ENCODE data around the gene GPI.

Gene GPI

DNA sequence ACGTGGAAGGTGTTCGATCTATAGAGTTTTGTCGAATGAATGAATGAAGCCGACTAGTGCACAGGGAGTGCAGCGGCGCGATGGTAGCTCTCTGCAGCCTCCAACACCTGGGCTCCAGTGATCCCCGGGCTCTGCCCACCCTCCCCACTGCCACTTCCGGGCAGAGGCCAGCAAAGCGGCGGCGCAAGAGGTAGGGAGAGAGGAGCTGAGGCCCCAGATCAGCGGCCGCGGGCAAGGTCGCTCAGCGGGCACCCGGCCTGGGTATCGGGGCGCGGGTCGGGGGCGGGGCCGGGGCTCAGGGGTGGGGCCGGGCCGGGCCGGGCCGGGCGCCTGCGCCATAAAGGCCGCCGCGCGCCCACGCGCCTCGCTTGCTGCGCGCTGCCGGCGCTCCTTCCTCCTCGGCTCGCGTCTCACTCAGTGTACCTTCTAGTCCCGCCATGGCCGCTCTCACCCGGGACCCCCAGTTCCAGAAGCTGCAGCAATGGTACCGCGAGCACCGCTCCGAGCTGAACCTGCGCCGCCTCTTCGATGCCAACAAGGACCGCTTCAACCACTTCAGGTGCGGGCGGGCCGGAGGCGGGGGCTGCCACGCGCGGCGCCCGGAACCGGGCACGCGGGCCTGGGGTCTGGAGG is at the start of gene GPI:
Gene GPI (plus strand): TSS at position 367 of the 633 bp plus-strand sequence. CDS start 71 bp downstream, at position 438.
- DNase-seq (ENCODE audit: low read depth): peak; percentile 77
- peak within 1 kb of the TSS; percentile 84 for H3K4me3 ChIP-seq (ENCODE audit: low read depth, low read length)
- TF ChIP-seq, protein P1, sequence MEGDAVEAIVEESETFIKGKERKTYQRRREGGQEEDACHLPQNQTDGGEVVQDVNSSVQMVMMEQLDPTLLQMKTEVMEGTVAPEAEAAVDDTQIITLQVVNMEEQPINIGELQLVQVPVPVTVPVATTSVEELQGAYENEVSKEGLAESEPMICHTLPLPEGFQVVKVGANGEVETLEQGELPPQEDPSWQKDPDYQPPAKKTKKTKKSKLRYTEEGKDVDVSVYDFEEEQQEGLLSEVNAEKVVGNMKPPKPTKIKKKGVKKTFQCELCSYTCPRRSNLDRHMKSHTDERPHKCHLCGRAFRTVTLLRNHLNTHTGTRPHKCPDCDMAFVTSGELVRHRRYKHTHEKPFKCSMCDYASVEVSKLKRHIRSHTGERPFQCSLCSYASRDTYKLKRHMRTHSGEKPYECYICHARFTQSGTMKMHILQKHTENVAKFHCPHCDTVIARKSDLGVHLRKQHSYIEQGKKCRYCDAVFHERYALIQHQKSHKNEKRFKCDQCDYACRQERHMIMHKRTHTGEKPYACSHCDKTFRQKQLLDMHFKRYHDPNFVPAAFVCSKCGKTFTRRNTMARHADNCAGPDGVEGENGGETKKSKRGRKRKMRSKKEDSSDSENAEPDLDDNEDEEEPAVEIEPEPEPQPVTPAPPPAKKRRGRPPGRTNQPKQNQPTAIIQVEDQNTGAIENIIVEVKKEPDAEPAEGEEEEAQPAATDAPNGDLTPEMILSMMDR (IDR thresholded peaks at IDR 0.05; ENCODE audit: insufficient read depth, low read depth, low read length, missing control alignments): no peak

DNA sequence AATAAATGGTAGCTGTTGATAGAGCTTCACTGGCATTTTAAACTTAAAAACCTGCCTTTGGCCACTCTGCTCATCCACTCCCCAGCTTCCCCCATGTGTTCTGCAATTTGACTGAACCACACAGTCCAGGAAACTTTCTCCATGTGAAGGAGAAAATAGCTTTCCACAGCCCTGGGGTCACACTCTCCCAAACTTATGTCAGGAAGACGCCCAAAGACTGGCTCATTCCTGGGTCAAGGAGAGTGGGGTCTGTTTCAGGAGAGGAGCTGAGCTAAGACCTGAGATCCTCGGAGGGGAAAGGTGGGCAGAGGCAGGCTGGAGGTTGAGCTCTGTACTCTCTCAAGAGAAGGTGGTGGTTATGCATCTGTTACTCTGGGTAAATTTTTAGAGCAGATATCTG is 48.7 kb upstream of the GPI start:
- TF ChIP-seq, protein P1 (IDR thresholded peaks at IDR 0.05; ENCODE audit: insufficient read depth, low read depth, low read length, missing control alignments): no peak
- no peak overlapping the region for H3K4me3 ChIP-seq (ENCODE audit: low read depth, low read length)
- DNase-seq (ENCODE audit: low read depth): no peak

DNA sequence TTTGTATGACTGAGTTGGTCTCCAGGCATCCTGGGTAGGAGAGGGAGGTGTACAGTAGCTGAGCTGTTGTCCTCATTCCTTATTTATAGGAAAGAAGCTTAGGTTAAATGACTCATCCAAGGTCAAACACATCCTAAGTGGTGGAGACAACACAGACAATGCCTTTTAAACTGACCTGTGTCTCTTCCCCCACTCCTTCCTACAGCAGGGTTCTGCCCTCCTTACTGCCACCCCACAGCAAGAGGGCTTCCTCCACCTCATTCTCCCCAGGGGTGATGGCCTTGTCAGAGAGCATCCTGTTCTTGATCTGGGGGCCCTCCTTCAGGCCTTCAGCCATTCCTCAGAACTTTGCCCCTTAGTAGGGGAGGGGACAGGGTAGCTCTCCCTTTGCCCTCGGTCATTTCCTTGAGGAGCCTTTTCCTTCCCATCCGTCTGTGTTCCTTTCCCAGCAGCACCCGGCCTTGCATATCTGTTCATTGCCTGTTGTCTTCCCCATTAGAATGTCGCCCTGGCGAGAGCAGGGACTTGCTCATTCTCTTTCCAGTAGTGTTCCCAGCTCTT is 48.2 kb upstream of the GPI start:
- TF ChIP-seq, protein P1 (IDR thresholded peaks at IDR 0.05; ENCODE audit: insufficient read depth, low read depth, low read length, missing control alignments): no peak
- DNase-seq (ENCODE audit: low read depth): no peak
- no peak overlapping the region for H3K4me3 ChIP-seq (ENCODE audit: low read depth, low read length)

DNA sequence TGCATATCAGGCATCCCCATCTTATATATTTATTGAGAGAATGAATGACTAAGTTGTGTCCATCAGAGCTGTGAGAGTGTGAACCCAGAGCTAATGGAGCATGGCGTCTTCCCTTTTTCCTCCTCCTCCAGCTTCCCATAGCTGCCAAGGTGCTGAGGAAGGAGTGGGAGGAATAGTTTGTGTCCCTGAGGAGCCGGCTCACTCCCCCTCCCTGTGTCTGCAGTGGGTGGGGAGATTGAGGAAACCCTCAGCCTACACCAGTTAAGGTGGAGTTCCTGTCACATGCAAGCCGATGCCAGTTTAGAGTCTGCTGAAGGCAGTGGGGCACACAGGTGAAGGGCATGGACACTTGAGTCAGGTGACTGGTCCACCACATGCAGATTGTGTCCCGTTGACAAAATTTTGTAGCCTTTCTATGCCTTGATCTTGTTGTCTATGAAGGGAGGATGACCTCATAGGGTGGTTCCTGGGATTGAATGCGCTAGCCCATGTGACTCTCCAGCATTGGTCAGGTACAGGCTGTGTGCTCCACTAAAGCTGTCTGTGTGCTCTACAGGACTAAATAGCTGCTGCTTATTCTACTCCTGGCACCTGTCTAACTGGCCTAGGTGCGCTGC is 47.6 kb upstream of the GPI start:
- TF ChIP-seq, protein P1 (IDR thresholded peaks at IDR 0.05; ENCODE audit: insufficient read depth, low read depth, low read length, missing control alignments): no peak
- no peak overlapping the region for H3K4me3 ChIP-seq (ENCODE audit: low read depth, low read length)
- DNase-seq (ENCODE audit: low read depth): no peak

DNA sequence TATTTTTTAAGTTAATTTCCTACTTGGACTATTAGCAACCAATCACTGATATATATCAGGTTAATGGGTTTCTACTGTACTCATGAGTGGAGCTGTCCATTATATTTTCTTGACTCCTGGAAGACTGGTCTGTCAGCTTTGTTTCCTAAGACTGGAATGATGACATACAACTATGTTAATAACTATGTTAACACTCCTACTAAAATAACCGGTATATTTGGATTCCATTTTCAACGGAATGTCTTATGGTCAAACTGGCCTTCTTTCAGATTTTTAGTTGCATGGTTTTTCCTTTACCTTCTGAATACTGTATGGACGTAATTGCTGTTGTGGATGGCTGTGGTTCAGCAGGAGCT is 45.8 kb upstream of the GPI start:
- TF ChIP-seq, protein P1 (IDR thresholded peaks at IDR 0.05; ENCODE audit: insufficient read depth, low read depth, low read length, missing control alignments): no peak
- DNase-seq (ENCODE audit: low read depth): no peak
- no peak overlapping the region for H3K4me3 ChIP-seq (ENCODE audit: low read depth, low read length)

DNA sequence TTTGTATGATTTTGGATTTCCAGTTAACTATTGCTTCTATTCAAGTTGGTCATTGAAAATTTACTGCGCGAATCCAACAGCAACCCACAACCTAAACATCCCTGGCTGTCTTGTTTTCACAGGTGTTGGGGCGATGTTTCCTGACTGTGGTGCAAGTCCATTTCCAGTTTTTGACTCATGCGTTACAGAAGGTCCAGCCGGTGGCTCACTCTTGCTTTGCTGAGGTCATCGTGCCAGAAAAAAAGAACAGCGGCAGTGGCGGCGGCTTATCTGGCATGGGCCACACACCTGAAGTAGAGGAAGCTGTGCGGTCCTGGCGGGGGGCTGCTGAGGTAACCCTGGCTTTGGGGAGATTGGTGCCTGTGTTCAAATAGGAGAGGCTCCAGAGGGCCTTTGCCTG is 45.2 kb upstream of the GPI start:
- no peak overlapping the region for H3K4me3 ChIP-seq (ENCODE audit: low read depth, low read length)
- DNase-seq (ENCODE audit: low read depth): no peak
- TF ChIP-seq, protein P1 (IDR thresholded peaks at IDR 0.05; ENCODE audit: insufficient read depth, low read depth, low read length, missing control alignments): no peak
